GM12875 (cell line): ENCODE data around the gene AGRN.

ENCODE experiments used
- H3K4me3 ChIP-seq: one replicate; pipeline ENCODE4 v1.5.1; 2011; ENCODE audit warnings: low read depth, low read length, control low read depth
- CTCF ChIP-seq: IDR thresholded peaks from 2 replicates; pipeline ENCODE4 v1.5.1; 2011; ENCODE audit warnings: low read depth, mild to moderate bottlenecking, control low read depth, inconsistent platforms, low read length, moderate library complexity, borderline replicate concordance; ENCODE audit not compliant: insufficient read depth

AGRN gene

GRCh38 chr1:999725-1000356 is 20.1 kb upstream of the AGRN start, which contains the start of gene HES4:
TSS of gene HES4 (minus strand) at chr1:1000097. CDS start at chr1:999973, 124 bp downstream.
- peak within 1 kb of the TSS; percentile 15 for H3K4me3 ChIP-seq

GRCh38 chr1:1000357-1001056 is 19.4 kb upstream of the AGRN start:
- no peak for TF ChIP-seq CTCF
- H3K4me3 ChIP-seq = peak overlapping the region; percentile 15

More at GRCh38 chr1:999725-1000356, 20.1 kb upstream of the AGRN start, which contains the start of gene HES4:
- TF ChIP-seq CTCF = no peak

GRCh38 chr1:1001057-1001783 is 18.7 kb upstream of the AGRN start:
- TF ChIP-seq CTCF = no peak
- no peak overlapping the region for H3K4me3 ChIP-seq

- TF ChIP-seq CTCF = no peak
- no peak overlapping the region for H3K4me3 ChIP-seq
Observed at GRCh38 chr1:1003618-1004419, 16.1 kb upstream of the AGRN start.

- no peak for TF ChIP-seq CTCF
- no peak overlapping the region for H3K4me3 ChIP-seq
Observed at GRCh38 chr1:1004420-1004779, 15.5 kb upstream of the AGRN start.

GRCh38 chr1:1004780-1005697 is 14.9 kb upstream of the AGRN start:
- no peak overlapping the region for H3K4me3 ChIP-seq

More at GRCh38 chr1:1004780-1005697, 14.9 kb upstream of the AGRN start:
- no peak for TF ChIP-seq CTCF
